NCI-H82 treated with DMSO at 0.1 percent for 48 hours (cell line): ENCODE data around the gene XRCC2.
"Not testable (repeated sequence)": the region's sequence is repeated elsewhere in the genome, so short reads cannot be mapped to it uniquely, and the experiment has no call there.

Source experiments
- DNase-seq: peaks from one replicate; lab custom pipeline; 2025; ENCODE audit not compliant: unreplicated experiment; lab: John Stamatoyannopoulos, UW

XRCC2 gene

DNA sequence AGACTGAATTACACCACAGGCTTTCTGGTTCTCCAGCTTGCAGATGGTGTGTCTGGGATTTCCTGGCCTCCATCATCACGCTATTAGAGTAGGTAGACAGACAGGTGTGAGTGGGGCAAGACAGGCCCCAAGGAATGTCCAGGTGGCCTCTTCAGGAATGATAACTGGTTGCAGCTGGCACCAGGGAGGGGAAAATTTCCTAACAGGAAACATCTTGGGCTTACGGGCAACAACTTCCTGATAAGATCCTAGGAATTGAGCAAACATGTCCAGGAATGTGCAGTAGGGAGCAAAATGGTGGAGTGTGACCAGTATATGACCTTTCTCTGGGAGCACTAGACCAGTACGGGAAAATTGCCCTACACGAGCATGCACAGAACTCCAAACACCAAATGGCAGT lies 11.3 kb downstream of the XRCC2 start:
- DNase-seq, result no peak

DNA sequence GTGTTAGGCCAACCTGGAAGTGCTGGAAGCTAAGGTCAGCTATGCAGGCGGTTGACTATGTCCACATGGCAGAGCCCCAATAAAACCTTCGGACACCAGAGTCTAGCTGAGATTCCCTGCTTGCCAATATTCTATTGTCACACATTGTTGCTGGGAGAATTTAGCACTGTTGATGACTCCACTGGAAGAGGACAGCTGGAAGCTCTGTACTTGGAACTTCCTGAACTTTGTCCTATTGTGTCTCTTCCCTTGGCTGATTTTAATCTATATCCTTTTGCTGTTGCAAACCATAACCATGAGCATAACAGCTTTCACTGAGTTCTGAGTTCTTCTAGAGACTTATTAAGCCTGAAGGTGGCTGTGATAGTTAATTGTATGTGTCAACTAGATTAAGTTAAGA lies 12.0 kb downstream of the XRCC2 start:
- no peak for DNase-seq

DNA sequence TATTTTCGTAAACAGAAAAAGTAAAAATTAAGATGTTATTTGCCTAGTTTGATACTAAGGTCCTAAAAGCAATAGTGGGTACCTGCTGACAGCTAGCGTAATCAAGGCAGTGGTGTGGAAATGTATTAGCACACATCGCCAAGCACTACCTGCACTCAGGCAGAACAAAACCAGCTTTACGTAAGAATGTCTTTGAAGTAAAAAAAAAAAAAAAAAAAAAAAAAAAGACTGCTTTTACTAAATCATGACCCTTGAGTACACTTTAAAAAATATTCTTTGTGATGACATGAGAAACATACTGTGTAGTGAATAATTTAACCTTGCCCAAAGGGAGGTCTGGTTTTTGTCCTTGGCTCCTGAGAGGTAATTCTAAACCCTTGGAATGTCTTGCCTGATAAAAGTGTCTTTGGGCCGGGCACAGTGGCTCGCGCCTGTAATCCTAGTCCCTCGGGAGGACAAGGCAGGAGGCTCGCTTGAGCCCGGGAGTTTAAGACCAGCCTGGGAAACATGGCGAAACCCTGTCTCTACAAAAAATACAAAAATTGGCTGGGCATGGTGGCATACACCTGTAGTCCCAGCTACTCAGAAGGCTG lies 12.7 kb downstream of the XRCC2 start:
- DNase-seq, result no peak

DNA sequence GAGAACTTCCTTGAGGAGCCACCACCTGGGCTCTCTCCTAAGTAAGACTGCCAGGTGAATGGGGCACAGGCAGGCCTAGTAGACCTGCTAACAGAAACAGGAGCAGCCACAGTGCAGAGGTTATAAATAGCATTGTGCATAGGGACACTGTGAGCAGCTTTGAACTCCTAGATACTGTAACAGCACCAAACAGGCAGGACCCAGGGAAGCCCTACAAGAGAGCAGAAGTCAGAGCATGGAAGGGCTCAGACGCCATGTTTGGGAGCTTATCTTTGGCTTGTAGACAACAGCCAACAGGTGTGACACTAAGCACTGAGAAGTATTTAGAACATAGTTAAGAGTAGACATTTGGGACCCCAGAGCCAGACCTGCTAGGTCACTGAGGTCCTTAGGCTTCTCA lies 14.5 kb downstream of the XRCC2 start:
- DNase-seq, result no peak

DNA sequence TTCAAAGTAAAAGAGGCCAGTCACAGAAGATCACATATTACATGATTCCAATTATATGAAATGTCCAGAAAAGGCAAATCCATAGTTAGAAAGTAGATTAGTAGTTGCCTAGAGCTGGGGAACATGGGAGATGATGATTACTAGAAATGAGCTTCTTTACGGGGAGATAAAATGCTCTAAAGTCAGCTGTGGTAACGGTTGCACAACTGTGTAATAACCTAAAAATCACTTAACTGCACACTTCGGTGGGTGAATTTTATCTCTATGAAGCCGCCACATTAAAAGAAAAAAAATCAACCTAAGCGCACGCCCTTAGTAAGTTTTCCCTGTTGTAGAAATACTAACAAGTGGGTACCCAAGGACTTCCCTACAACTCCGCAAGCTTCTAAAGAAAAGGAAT lies 15.9 kb downstream of the XRCC2 start:
- DNase-seq, result no peak

DNA sequence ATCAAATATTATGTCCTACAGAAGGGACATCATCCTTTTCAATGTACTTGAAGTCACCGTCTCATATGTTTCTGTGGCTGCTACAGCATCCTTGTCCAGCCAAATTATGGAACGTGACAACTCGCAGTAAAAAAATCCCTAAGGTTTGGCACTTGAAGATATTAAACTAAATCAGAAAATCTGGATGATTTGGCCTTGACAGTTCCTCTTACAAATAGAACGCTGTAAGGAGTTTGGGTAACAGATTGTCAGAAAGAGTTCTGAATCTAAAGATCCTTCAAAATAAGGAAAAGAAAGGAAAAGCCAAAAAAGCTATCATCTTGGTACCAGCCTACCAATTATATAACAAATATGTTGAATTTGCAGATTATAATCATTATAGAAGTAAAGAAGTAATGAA lies 21.0 kb downstream of the XRCC2 start:
- no peak for DNase-seq

DNA sequence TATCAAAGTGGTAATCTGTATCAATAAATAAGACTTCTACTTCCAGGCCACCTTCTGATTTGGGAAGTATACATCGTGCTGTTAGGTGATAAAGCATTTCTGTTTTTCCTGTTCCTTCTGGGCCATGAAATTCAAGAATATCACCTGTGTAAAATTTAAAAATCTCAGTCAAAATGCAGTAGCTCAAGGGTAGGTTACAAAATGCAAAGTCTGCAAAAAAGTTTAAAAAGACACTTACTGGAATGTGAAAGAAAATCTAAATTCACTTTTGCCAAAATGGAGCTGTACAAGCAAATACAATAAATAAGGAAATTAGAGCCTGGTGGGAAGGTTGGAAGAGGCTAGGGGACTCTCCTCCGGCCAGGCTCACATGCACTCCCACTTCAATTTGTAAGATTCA lies 26.7 kb downstream of the XRCC2 start:
- DNase-seq, result no peak

DNA sequence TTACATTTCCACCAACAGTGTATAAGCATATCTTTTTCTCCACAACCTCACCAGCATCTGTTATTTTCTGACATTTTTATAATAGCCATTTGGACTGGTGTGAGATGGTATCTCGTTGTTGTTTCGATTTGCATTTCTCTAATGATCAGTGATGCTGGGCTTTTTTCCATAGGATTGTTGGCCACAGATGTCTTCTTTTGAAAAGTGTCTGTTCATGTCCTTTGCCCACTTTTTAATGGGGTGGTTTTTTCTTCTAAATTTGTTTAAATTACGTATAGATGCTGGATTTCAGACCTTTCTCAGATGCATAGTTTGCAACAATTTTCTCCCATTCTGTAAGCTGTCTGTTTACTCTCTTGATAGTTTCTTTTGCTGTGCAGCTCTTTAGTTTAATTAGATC lies 28.9 kb downstream of the XRCC2 start:
- no peak for DNase-seq

DNA sequence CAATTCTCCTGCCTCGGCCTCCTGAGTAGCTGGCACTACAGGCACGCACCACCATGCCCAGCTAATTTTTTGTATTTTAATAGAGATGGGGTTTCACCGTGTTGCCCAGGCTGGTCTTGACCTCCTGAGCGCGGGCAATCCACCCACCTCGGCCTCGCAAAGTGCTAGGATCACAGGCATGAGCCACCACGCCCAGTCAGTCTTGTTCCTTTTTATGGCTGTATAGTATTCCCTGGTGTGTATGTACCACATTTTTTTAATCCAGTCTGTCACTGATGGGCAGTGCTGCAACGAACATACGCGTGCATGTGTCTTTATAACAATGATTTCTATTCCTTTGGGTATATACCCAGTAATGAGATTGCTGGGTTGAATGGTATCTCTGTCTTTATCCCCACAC lies 29.4 kb downstream of the XRCC2 start:
- not testable (repeated sequence) for DNase-seq

DNA sequence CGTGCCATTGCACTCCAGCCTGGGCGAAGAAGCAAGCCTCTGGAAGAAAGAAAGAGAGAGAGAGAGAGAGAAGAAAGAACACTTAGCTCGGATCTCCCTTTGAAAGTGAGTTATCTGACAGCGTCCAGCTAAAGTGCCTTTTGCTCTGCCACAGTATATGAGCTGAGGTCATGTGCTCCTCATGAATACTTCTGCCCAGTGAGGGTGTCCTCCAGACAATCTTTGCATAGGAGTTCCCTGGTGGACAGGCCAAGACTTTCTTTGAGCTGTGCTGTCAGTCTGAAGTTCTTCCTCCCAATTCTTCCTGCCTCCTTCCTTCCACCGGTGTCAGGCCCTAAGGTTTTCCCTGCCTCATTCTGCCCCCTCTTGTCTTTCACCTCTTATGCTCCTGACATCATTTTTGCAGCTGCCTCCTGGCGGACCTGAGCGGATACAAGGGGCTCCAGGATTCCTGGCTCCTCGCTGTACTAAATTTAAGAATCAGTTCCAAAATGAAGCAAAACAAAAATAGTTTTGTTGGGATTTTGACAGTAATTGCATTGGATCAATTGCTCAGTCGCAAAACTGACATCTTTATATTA lies 31.9 kb downstream of the XRCC2 start:
- DNase-seq, result no peak

DNA sequence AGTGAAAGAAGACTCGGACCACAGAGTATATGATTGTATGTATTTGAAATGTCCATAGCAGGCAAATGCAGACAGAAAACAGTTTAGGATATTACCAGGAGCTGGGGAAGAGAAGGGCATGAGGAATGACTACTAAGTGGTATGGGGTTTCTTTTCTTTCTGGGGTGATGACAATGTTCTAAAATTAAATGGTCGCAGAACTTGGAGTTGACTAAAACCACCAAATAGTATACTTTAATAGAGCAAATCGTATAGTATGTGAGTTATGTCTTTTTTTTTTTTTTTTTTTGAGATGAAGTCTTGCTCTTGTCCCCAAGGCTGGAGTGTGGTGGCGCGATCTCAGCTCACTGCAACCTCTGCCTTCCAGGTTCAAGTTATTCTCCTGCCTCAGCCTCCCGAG lies 34.6 kb downstream of the XRCC2 start:
- DNase-seq, result no peak

DNA sequence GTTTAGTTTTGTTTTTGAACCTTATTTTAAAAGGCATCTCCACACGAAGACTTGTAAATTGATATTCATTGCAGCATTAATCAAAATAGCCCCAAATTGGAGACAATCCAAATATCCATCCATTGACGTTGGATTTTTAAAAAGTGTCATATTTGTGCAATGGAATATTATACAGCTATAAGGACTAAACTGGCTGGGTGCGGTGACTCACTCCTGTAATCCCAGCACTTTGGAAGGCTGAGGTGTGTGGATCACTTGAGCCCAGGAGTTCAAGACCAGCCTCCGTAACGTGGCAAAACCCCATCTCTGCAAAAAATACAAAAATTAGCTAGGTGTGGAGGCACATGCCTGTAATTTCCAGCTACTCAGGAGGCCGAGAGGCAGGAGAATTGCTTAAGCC lies 35.1 kb downstream of the XRCC2 start:
- DNase-seq, result no peak

DNA sequence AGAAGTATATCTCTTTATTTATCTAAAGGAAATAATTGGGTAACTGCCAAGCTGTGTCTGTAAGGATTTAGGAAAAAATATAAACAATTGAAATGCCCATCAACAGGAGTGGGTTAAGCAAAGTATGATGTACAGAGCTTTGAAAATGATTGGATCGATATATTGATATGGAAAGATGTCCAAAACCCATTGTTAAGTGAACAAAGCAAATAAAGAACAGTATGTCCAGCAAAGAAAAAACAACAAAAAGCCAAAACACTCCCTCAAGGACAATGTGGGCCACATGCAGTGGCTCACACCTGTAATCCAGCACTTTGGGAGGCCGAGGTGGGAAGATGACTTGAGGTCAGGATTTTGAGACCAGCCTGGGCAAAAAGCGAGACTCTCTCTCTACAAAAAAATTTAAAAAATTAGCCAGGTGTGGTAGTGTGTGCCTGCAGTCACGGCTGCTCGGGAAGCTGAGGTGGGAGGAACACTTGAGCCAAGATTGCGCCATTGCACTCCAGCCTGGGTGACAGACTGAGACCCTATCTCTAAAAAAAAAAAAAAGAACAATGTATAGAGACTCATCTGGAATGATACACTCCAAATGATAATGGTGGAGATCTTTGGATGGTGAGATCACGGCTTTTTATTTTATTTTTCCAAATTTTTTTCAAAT lies 37.9 kb downstream of the XRCC2 start:
- DNase-seq, result no peak

DNA sequence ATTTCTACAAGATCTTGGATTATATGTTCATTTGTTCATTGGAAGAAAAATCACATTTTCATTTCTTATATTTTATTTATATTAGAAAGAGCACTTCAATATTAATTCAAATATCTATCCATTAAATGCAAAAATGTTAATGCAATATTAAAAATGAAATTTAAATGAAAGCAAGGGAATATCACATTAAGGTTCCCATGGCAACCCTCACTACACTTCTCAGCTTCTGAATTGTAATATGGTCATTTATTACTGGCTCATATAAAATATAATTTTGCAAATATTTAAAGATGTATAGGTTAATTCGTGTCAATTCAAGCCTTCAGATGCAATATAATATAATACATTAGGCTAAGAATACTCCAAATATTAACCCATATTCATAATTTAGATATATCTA lies 38.8 kb downstream of the XRCC2 start:
- DNase-seq, result no peak

DNA sequence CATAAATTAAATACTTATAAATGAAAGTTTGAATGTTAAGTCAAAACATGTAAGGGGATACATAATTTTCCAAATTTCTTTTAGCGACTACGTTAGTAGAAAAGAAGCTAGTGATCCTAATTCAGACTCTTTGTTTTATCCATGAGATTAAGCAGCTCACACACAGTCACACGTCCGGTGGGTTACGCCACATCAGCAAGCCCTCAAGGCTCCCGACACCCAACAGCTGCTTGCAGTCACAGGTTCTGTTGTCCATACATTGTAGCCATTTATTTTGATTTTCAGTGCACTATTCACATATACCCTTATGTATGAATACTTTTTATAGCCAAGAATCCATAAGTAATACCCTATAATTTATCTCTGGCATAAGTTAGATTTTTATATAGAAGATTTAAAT lies 39.5 kb downstream of the XRCC2 start:
- DNase-seq, result no peak

DNA sequence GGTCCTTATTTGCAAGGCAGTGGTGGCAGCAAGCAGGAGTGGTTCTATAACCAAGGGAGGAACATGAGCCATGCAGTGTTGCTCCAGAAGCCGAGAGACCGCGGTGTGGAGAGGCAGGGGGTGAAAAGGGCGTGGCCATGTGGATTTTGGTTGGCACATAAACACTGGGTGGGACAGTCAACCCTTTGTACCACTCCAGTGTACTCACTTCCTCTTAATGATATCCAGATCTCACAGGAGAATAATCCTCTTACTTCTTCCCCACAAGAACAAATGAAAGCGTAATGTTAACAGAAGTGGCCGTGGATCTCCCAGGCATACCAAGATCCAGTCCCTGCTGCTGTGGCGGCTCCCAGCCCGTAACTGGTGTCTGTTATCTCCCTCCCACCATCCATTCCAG lies 42.4 kb downstream of the XRCC2 start:
- DNase-seq, result no peak

DNA sequence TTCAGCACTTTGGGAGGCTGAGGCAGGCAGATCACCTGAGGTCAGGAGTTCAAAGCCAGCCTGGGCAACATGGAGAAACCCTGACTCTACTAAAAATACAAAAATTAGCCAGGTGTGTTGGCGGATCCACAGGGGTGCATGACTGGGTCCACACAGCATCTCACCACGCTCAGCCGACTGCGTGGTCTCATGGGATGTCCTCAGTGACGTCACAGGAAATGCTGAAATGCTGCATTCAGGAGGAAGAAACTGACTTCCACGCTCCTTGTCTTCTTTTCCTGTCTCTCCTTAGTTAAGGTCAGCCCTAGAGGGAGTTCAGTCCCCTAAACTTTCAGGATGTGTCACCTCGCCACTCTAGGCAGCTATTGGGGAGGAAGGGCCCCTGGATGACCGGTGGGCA lies 42.9 kb downstream of the XRCC2 start:
- no peak for DNase-seq

DNA sequence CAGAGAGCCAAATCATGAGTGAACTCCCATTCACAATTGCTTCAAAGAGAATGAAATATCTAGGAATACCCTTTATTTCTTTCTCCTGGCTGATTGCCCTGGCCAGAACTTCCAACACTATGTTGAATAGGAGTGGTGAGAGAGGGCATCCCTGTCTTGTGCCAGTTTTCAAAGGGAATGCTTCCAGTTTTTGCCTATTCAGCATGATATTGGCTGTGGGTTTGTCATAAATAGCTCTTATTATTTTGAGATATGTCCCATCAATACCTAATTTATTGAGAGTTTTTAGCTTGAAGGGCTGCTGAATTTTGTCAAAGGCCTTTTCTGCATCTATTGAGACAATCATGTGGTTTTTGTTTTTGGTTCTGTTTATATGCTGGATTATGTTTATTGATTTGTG lies 47.2 kb downstream of the XRCC2 start:
- not testable (repeated sequence) for DNase-seq

DNA sequence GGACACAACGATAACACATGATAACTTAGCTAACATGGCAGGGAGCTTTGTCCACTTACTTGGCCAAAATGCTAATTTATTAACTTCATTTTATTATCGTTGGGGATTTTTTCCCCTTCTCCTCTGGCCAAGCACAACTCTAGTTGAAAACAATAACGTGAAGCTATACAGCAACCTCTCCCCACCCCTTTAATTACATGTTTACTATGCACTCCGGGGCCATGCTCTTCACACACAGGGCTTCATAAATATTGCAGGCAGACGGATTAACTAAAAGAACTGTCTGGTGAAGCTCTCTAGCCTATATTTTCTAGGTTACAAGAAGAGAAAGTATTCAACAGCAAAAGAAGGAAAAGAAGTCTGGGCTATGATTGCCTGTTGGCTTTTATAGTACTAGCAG lies 51.7 kb downstream of the XRCC2 start:
- DNase-seq, result no peak

DNA sequence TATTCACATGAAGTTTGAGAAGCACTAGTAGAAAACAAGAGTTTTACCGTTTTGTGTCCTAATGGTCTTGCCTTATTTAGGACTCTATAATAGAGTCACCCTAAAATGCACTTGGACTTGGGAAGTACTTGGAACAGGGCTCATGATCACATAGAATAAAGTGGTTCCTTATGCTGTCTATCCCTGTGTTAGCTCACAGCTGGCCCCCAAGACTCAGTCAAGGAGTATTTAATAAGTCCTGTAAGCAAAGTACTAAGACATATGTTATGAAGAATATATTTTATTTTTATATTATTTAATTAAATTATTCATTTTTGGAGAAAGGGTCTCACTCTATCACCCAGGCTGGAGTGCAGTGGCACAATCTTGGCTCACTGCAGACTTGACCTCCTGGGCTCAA lies 54.5 kb downstream of the XRCC2 start:
- no peak for DNase-seq

DNA sequence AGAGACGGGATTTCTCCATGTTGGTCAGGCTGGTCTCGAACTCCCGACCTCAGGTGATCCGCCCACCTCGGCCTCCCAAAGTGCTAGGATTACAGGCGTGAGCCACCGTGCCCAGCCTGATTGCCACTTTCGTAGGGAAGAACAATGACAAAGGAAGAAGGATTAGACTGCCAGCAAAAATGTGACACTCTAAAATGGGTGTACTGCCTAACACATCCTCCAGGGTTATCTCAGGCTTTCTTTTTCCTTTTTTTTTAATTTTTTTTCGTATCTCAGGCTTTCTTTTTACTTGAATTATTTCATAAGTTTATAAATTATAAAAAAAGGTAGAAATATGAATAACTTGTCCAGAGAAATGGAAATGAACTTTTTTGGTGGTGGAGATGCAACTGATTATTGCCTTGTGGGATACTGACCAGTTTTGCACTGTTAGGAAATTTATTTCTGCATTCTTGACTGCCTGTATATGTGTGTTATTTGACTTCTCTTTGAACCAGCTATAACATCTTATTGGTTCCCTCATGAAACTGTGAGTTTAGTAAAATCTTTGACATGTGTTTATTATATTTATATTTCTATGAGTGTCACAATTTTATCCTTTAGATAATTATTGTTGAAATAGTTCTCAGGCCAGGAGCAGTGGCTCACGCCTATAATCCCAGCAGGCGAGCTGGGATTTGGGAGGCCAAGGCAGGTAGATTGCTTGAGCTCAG lies 56.8 kb downstream of the XRCC2 start:
- DNase-seq, result no peak

DNA sequence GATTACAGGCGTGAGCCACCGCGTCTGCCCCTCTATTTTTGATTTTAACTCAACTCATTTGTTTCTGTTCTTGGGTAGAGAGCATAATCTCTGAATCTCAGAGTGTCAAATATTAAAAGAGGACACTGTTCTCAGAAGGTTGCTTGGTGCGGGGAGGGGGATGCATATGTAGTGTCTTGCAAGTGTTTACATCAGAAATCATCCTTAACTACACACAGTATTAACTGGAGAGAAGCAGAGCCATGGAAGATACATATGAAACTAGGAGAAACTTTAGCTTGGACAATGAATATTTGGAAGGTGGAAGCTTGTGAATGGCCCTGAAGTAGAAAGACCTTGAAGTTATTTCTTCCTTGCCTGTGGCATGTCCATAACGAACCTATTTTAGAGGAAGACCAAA lies 57.5 kb downstream of the XRCC2 start:
- no peak for DNase-seq
